ENCODE measurements around the gene SPRY1.

DNA sequence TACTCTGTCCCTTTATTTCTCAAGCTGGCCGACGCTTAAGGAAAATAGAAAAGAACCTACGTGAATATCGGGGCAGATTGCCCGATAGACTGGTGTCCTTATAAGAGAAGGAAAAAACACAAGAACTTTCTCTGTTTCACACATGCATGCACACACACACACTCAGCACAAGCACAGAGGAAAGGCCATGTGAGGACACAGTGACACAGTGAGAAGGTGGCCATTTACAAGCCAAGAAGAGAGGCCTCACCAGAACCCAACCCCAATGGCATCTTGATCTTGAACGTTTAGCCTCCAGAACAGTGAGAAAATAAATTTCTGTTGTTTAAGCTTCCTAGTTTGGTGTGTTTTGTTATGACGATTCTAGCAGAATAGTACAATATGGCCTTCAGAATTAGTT is 37.0 kb downstream of the SPRY1 start:
- TF ChIP-seq, protein P1, sequence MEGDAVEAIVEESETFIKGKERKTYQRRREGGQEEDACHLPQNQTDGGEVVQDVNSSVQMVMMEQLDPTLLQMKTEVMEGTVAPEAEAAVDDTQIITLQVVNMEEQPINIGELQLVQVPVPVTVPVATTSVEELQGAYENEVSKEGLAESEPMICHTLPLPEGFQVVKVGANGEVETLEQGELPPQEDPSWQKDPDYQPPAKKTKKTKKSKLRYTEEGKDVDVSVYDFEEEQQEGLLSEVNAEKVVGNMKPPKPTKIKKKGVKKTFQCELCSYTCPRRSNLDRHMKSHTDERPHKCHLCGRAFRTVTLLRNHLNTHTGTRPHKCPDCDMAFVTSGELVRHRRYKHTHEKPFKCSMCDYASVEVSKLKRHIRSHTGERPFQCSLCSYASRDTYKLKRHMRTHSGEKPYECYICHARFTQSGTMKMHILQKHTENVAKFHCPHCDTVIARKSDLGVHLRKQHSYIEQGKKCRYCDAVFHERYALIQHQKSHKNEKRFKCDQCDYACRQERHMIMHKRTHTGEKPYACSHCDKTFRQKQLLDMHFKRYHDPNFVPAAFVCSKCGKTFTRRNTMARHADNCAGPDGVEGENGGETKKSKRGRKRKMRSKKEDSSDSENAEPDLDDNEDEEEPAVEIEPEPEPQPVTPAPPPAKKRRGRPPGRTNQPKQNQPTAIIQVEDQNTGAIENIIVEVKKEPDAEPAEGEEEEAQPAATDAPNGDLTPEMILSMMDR (IDR thresholded peaks at IDR 0.05; ENCODE audit: poor library complexity, severe bottlenecking) = no peak
- TF ChIP-seq POLR2AphosphoS5 (IDR thresholded peaks at IDR 0.05) (no peak), SMC3 (conservative IDR thresholded peaks at IDR 0.05; ENCODE audit: poor library complexity) (no peak), EZH2 (IDR thresholded peaks at IDR 0.05; ENCODE audit: borderline replicate concordance, insufficient read depth, low read length, poor library complexity, severe bottlenecking) (no peak), TAF1 (IDR thresholded peaks at IDR 0.05; ENCODE audit: low read depth) (no peak)
- TF ChIP-seq, protein P2, sequence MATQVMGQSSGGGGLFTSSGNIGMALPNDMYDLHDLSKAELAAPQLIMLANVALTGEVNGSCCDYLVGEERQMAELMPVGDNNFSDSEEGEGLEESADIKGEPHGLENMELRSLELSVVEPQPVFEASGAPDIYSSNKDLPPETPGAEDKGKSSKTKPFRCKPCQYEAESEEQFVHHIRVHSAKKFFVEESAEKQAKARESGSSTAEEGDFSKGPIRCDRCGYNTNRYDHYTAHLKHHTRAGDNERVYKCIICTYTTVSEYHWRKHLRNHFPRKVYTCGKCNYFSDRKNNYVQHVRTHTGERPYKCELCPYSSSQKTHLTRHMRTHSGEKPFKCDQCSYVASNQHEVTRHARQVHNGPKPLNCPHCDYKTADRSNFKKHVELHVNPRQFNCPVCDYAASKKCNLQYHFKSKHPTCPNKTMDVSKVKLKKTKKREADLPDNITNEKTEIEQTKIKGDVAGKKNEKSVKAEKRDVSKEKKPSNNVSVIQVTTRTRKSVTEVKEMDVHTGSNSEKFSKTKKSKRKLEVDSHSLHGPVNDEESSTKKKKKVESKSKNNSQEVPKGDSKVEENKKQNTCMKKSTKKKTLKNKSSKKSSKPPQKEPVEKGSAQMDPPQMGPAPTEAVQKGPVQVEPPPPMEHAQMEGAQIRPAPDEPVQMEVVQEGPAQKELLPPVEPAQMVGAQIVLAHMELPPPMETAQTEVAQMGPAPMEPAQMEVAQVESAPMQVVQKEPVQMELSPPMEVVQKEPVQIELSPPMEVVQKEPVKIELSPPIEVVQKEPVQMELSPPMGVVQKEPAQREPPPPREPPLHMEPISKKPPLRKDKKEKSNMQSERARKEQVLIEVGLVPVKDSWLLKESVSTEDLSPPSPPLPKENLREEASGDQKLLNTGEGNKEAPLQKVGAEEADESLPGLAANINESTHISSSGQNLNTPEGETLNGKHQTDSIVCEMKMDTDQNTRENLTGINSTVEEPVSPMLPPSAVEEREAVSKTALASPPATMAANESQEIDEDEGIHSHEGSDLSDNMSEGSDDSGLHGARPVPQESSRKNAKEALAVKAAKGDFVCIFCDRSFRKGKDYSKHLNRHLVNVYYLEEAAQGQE (IDR thresholded peaks at IDR 0.05; ENCODE audit: borderline replicate concordance) = no peak
